ENCODE measurements around the gene KCNC1.

Gene KCNC1

DNA sequence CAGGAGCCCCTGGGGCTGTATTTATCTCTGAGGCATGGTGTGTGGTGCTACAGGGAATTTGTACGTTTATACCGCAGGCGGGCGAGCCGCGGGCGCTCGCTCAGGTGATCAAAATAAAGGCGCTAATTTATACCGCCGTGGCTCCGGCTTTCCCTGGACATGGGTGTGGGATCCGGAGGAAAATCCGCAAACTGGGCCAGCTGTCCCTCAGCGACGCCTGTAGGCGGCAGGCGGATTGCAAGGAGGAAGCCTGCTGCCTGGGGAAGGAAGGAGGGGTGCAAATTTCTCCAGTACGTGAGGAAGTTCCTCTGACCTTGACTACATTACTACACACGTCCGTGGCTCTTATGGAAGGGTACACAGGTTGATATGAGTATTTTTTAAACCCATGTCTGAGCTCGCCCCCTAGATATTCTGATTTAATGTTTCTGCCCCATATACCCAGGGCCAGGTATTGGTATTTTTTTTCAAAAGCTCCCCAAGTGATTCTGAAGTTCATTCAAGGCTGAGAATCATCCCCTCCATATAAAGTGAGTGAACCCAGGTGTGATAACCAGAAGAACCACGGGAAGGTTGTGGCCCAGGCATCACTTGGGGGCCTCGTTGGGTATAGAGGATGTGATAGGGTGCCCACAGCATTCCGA is 12.5 kb upstream of the KCNC1 start:
- Histone ChIP-seq H3K4me1 (ENCODE audit: insufficient read depth, low read length, poor library complexity, severe bottlenecking) (no peaks in the 10 kb centered on the region), H3K4me2 (ENCODE audit: low read depth, low read length, poor library complexity, severe bottlenecking) (no peak overlapping the region), H4K20me1 (ENCODE audit: insufficient read depth, low read length, poor library complexity, severe bottlenecking) (no peaks in the 10 kb centered on the region), H3F3A (ENCODE audit: low read depth) (no peaks in the 10 kb centered on the region), H2AFZ (ENCODE audit: low read length) (no peak overlapping the region), H3K4me3 (ENCODE audit: low read length, poor library complexity, severe bottlenecking) (no peak overlapping the region), H3K36me3 (ENCODE audit: insufficient read depth, low read length) (no peaks in the 10 kb centered on the region), H3K79me2 (ENCODE audit: insufficient read depth, low read length) (no peaks in the 10 kb centered on the region), H3K9me3 (ENCODE audit: insufficient read depth, low read depth, low read length) (no peaks in the 10 kb centered on the region), H3K27me3 (ENCODE audit: insufficient read depth, low read length, poor library complexity, severe bottlenecking) (no peaks in the 10 kb centered on the region), H3K9ac (ENCODE audit: low read depth, low read length, poor library complexity, severe bottlenecking) (no peak overlapping the region), H3K9me2 (replicated peaks; ENCODE audit: low read depth, low read length) (no peaks in the 10 kb centered on the region)
- no peak for TF ChIP-seq EZH2phosphoT487 (IDR thresholded peaks at IDR 0.05; ENCODE audit: borderline replicate concordance)
- no peak for TF ChIP-seq CTCF (conservative IDR thresholded peaks at IDR 0.05; ENCODE audit: low read length)

GRCh38 chr11:17724020-17724908 is 10.3 kb upstream of the KCNC1 start:
- no peaks in the 10 kb centered on the region for H3F3A ChIP-seq (ENCODE audit: low read depth)
- H3K27me3 ChIP-seq (ENCODE audit: insufficient read depth, low read length, poor library complexity, severe bottlenecking), result no peaks in the 10 kb centered on the region
- H3K36me3 ChIP-seq (ENCODE audit: insufficient read depth, low read length), result no peaks in the 10 kb centered on the region
- no peaks in the 10 kb centered on the region for H3K4me1 ChIP-seq (ENCODE audit: insufficient read depth, low read length, poor library complexity, severe bottlenecking)
- H3K9ac ChIP-seq (ENCODE audit: low read depth, low read length, poor library complexity, severe bottlenecking), result no peak overlapping the region
- no peaks in the 10 kb centered on the region for H3K9me3 ChIP-seq (ENCODE audit: insufficient read depth, low read depth, low read length)
- no peak overlapping the region for H3K4me3 ChIP-seq (ENCODE audit: low read length, poor library complexity, severe bottlenecking)
- H2AFZ ChIP-seq (ENCODE audit: low read length), result no peak overlapping the region
- TF ChIP-seq EZH2phosphoT487 (IDR thresholded peaks at IDR 0.05; ENCODE audit: borderline replicate concordance) (no peak), CTCF (conservative IDR thresholded peaks at IDR 0.05; ENCODE audit: low read length) (no peak)
- no peak overlapping the region for H3K4me2 ChIP-seq (ENCODE audit: low read depth, low read length, poor library complexity, severe bottlenecking)
- H3K9me2 ChIP-seq (replicated peaks; ENCODE audit: low read depth, low read length), result no peaks in the 10 kb centered on the region
- no peaks in the 10 kb centered on the region for H4K20me1 ChIP-seq (ENCODE audit: insufficient read depth, low read length, poor library complexity, severe bottlenecking)
- H3K79me2 ChIP-seq (ENCODE audit: insufficient read depth, low read length), result no peaks in the 10 kb centered on the region

DNA sequence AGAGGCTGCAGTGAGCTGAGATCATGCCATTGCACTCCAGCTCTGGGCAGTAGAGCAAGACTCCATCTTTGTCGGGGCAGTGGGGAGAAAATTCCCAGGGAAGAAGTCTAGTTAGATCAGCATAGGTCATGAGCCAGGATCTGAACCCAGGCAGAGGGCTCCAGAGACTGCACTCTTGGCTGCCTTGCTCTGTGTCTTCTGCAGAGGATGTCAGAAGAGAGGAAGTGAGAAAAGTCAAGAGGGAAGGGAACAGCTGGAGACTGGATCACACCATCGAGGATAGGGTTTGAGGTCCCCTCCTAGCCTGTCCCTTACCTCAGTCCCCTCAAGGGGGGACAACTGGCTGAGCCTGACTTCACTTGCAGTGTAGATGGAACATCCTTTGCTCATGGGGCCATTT is 9.4 kb upstream of the KCNC1 start:
- Histone ChIP-seq H3K4me3 (ENCODE audit: low read length, poor library complexity, severe bottlenecking) (no peak overlapping the region), H3K27me3 (ENCODE audit: insufficient read depth, low read length, poor library complexity, severe bottlenecking) (no peaks in the 10 kb centered on the region), H3K4me2 (ENCODE audit: low read depth, low read length, poor library complexity, severe bottlenecking) (no peak overlapping the region), H3K4me1 (ENCODE audit: insufficient read depth, low read length, poor library complexity, severe bottlenecking) (no peaks in the 10 kb centered on the region), H2AFZ (ENCODE audit: low read length) (no peak overlapping the region), H4K20me1 (ENCODE audit: insufficient read depth, low read length, poor library complexity, severe bottlenecking) (no peaks in the 10 kb centered on the region), H3K36me3 (ENCODE audit: insufficient read depth, low read length) (no peaks in the 10 kb centered on the region), H3K9me3 (ENCODE audit: insufficient read depth, low read depth, low read length) (no peaks in the 10 kb centered on the region), H3K9ac (ENCODE audit: low read depth, low read length, poor library complexity, severe bottlenecking) (no peak overlapping the region), H3K9me2 (replicated peaks; ENCODE audit: low read depth, low read length) (no peaks in the 10 kb centered on the region), H3F3A (ENCODE audit: low read depth) (no peaks in the 10 kb centered on the region), H3K79me2 (ENCODE audit: insufficient read depth, low read length) (no peaks in the 10 kb centered on the region)
- TF ChIP-seq EZH2phosphoT487 (IDR thresholded peaks at IDR 0.05; ENCODE audit: borderline replicate concordance), result no peak
- no peak for TF ChIP-seq CTCF (conservative IDR thresholded peaks at IDR 0.05; ENCODE audit: low read length)

Data from Loucy (cell line).